Measurements from ENCODE around the gene STARD10. TPM values are rescaled to one million over a fixed set of nuclear protein-coding genes. Genes with fewer than 3 reads are reported as not detected.
"Not testable (repeated sequence)": the region's sequence is repeated elsewhere in the genome, so short reads cannot be mapped to it uniquely, and the experiment has no call there.

The STARD10 gene
- total RNA-seq, 1 donor from 2014 or later: 28.2 TPM

GRCh38 chr11:72833083-72833733, 39.4 kb upstream of the STARD10 start:
- Histone ChIP-seq H3K27me3 (ENCODE audit: control insufficient read depth in 3 of 3, insufficient read depth in 3 of 3, low read length in 3 of 3) (no peaks in the 10 kb centered on the region), H3K27ac (ENCODE audit: low read depth, low read length) (peak overlapping the region; percentile 36), H3K4me1 (ENCODE audit: control insufficient read depth in 3 of 3, insufficient read depth in 3 of 3, low read length in 3 of 3) (peaks cover 36 to 45% (median 38%) of the 10 kb centered on the region in 3 donors), H3K9me3 (ENCODE audit: control insufficient read depth in 3 of 3, low read length in 3 of 3) (no peaks in the 10 kb centered on the region), H3K9ac (ENCODE audit: low read depth in 1 of 3, low read length in 3 of 3) (peak overlapping the region in 1 of 3 donors; percentile 25), H3K36me3 (ENCODE audit: control insufficient read depth in 3 of 3, insufficient read depth in 3 of 3, low read length in 3 of 3) (peaks cover 2 to 16% (median 8%) of the 10 kb centered on the region in 3 donors), H3K4me3 (ENCODE audit: low read length in 3 of 3) (no peak overlapping the region)

DNA sequence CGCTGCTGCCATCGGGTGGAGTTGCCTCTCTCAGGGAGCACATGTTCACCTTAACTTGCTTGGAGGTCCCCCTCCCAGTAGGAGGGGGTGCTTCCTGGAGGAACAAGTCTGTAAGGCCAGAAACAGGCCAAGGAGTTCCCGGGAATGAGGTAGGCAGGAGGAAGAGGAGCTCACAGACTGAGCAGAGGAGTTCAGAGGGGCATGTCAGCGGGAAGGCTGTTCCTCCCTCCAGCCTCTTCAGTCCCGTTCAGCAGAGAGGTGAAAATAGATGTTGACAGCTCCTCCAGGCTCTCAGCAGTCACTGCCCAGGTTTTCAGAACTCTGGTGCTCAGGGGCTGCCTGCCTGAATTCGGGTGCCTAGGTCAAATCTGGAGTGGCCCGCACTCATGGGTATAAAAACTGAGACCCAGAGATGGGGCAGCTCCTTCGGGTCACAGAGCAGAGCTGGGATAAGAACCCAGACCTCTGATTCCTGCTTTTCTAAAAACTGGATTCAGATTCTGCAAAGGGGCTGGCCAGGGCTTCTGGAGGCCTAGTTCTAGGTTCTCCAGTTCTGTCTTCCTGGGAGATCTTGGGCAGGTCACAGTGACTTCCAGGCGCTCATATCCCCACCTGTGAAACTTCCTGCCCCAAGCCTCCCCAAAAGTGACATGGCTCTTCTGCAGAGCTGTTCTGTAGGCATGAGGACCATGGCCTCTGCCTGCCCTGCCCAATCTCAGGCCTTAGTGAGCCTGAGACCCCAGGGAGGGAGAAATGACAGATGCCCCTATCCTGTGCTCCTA, 38.6 kb upstream of the STARD10 start:
- peak overlapping the region in 1 of 3 donors; percentile 71 for H3K9ac ChIP-seq (ENCODE audit: low read depth in 1 of 3, low read length in 3 of 3)
- H3K4me1 ChIP-seq (ENCODE audit: control insufficient read depth in 3 of 3, insufficient read depth in 3 of 3, low read length in 3 of 3): peaks cover 35 to 47% (median 40%) of the 10 kb centered on the region in 3 donors
- peak overlapping the region; percentile 36 for H3K27ac ChIP-seq (ENCODE audit: low read depth, low read length)
- H3K4me3 ChIP-seq (ENCODE audit: low read length in 3 of 3): no peak overlapping the region
- H3K36me3 ChIP-seq (ENCODE audit: control insufficient read depth in 3 of 3, insufficient read depth in 3 of 3, low read length in 3 of 3): peaks cover 2 to 13% (median 5%) of the 10 kb centered on the region in 3 donors
- H3K27me3 ChIP-seq (ENCODE audit: control insufficient read depth in 3 of 3, insufficient read depth in 3 of 3, low read length in 3 of 3): no peaks in the 10 kb centered on the region
- no peaks in the 10 kb centered on the region for H3K9me3 ChIP-seq (ENCODE audit: control insufficient read depth in 3 of 3, low read length in 3 of 3)

GRCh38 chr11:72831521-72832300, 37.9 kb upstream of the STARD10 start:
- Histone ChIP-seq H3K4me3 (ENCODE audit: low read length in 3 of 3) (no peak overlapping the region), H3K27me3 (ENCODE audit: control insufficient read depth in 3 of 3, insufficient read depth in 3 of 3, low read length in 3 of 3) (no peaks in the 10 kb centered on the region), H3K27ac (ENCODE audit: low read depth, low read length) (peak overlapping the region; percentile 36), H3K9ac (ENCODE audit: low read depth in 1 of 3, low read length in 3 of 3) (peak overlapping the region in 1 of 3 donors; percentile 71), H3K9me3 (ENCODE audit: control insufficient read depth in 3 of 3, low read length in 3 of 3) (no peaks in the 10 kb centered on the region), H3K4me1 (ENCODE audit: control insufficient read depth in 3 of 3, insufficient read depth in 3 of 3, low read length in 3 of 3) (peaks cover 35 to 47% (median 40%) of the 10 kb centered on the region in 3 donors), H3K36me3 (ENCODE audit: control insufficient read depth in 3 of 3, insufficient read depth in 3 of 3, low read length in 3 of 3) (peaks cover 2 to 11% (median 3%) of the 10 kb centered on the region in 3 donors)

DNA sequence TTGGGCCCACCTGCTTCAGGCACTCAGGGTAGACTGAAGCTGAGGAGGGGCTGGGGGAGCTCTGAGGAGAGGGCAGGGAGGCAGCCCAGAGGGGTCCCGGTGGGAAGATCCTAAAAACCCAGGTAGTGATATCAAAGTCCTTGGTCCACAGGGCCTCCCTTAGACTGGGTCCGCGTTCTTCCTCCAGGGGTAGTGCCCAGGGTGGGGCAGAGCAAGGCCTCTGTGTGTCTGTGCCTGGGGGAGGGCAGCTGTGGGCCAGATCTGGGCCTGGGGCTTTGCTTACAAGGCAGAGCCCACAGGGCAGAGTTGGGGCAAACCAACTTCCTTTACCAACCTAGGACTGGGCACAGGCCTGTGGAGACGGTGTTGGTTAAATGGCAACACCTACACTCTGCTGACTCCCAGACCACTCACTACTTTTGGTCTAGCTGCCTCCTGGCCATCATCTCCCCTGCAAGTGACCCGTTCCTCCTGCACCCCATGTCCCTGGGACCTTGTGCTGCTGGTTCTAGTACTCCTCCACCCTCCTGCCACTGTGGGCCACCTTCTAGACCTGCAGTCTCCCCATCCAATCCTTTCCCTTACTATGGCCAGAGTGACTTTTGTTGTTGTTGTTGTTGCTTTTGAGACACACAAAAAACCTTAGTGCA, 36.2 kb upstream of the STARD10 start:
- Histone ChIP-seq H3K27ac (ENCODE audit: low read depth, low read length) (no peak overlapping the region), H3K9ac (ENCODE audit: low read depth in 1 of 3, low read length in 3 of 3) (no peak overlapping the region), H3K4me3 (ENCODE audit: low read length in 3 of 3) (no peak overlapping the region), H3K36me3 (ENCODE audit: control insufficient read depth in 3 of 3, insufficient read depth in 3 of 3, low read length in 3 of 3) (peaks cover 2 to 11% (median 3%) of the 10 kb centered on the region in 3 donors), H3K4me1 (ENCODE audit: control insufficient read depth in 3 of 3, insufficient read depth in 3 of 3, low read length in 3 of 3) (peaks cover 25 to 33% (median 32%) of the 10 kb centered on the region in 3 donors), H3K9me3 (ENCODE audit: control insufficient read depth in 3 of 3, low read length in 3 of 3) (no peaks in the 10 kb centered on the region), H3K27me3 (ENCODE audit: control insufficient read depth in 3 of 3, insufficient read depth in 3 of 3, low read length in 3 of 3) (no peaks in the 10 kb centered on the region)

GRCh38 chr11:72829178-72829577, 35.3 kb upstream of the STARD10 start:
- H3K9me3 ChIP-seq (ENCODE audit: control insufficient read depth in 3 of 3, low read length in 3 of 3): no peaks in the 10 kb centered on the region
- no peak overlapping the region for H3K27ac ChIP-seq (ENCODE audit: low read depth, low read length)
- H3K4me1 ChIP-seq (ENCODE audit: control insufficient read depth in 3 of 3, insufficient read depth in 3 of 3, low read length in 3 of 3): peaks cover 18 to 28% (median 27%) of the 10 kb centered on the region in 3 donors

DNA sequence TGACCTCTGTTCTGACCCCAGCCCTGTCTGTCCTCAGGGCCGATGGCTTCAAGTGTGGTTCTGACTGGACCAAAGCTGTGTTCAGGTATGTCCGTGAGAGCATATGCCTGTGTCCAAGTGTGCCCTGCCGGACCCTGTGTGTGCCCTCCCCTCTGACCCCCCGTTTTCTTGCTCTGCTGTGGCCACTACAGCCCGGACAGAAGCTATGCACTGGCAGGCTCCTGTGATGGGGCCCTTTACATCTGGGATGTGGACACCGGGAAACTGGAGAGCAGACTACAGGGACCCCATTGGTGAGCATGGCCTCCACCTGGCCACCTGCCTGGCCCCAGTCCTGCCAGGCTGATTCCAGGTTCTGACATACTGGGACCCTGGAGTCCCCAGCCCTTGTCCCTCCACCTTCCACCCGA, 34.9 kb upstream of the STARD10 start:
- H3K36me3 ChIP-seq (ENCODE audit: control insufficient read depth in 3 of 3, insufficient read depth in 3 of 3, low read length in 3 of 3): peaks cover 2 to 11% (median 3%) of the 10 kb centered on the region in 3 donors
- H3K27ac ChIP-seq (ENCODE audit: low read depth, low read length): no peak overlapping the region
- no peaks in the 10 kb centered on the region for H3K9me3 ChIP-seq (ENCODE audit: control insufficient read depth in 3 of 3, low read length in 3 of 3)
- peaks cover 14 to 28% (median 25%) of the 10 kb centered on the region in 3 donors for H3K4me1 ChIP-seq (ENCODE audit: control insufficient read depth in 3 of 3, insufficient read depth in 3 of 3, low read length in 3 of 3)
- H3K27me3 ChIP-seq (ENCODE audit: control insufficient read depth in 3 of 3, insufficient read depth in 3 of 3, low read length in 3 of 3): no peaks in the 10 kb centered on the region
- no peak overlapping the region for H3K9ac ChIP-seq (ENCODE audit: low read depth in 1 of 3, low read length in 3 of 3)
- no peak overlapping the region for H3K4me3 ChIP-seq (ENCODE audit: low read length in 3 of 3)

More at GRCh38 chr11:72829178-72829577, 35.3 kb upstream of the STARD10 start:
- Histone ChIP-seq H3K9ac (ENCODE audit: low read depth in 1 of 3, low read length in 3 of 3) (no peak overlapping the region), H3K36me3 (ENCODE audit: control insufficient read depth in 3 of 3, insufficient read depth in 3 of 3, low read length in 3 of 3) (peaks cover 2 to 11% (median 3%) of the 10 kb centered on the region in 3 donors), H3K4me3 (ENCODE audit: low read length in 3 of 3) (no peak overlapping the region), H3K27me3 (ENCODE audit: control insufficient read depth in 3 of 3, insufficient read depth in 3 of 3, low read length in 3 of 3) (no peaks in the 10 kb centered on the region)

GRCh38 chr11:72828081-72828567, 34.3 kb upstream of the STARD10 start:
- Histone ChIP-seq H3K9me3 (ENCODE audit: control insufficient read depth in 3 of 3, low read length in 3 of 3) (no peaks in the 10 kb centered on the region), H3K27ac (ENCODE audit: low read depth, low read length) (peak overlapping the region; percentile 33), H3K4me1 (ENCODE audit: control insufficient read depth in 3 of 3, insufficient read depth in 3 of 3, low read length in 3 of 3) (peaks cover 10 to 26% (median 23%) of the 10 kb centered on the region in 3 donors), H3K36me3 (ENCODE audit: control insufficient read depth in 3 of 3, insufficient read depth in 3 of 3, low read length in 3 of 3) (peaks cover 2 to 11% (median 3%) of the 10 kb centered on the region in 3 donors), H3K9ac (ENCODE audit: low read depth in 1 of 3, low read length in 3 of 3) (no peak overlapping the region), H3K4me3 (ENCODE audit: low read length in 3 of 3) (no peak overlapping the region), H3K27me3 (ENCODE audit: control insufficient read depth in 3 of 3, insufficient read depth in 3 of 3, low read length in 3 of 3) (no peaks in the 10 kb centered on the region)

GRCh38 chr11:72827656-72828055, 33.8 kb upstream of the STARD10 start:
- not testable (repeated sequence) for H3K9ac ChIP-seq (ENCODE audit: low read depth in 1 of 3, low read length in 3 of 3); H3K4me3 ChIP-seq (ENCODE audit: low read length in 3 of 3); H3K27me3 ChIP-seq (ENCODE audit: control insufficient read depth in 3 of 3, insufficient read depth in 3 of 3, low read length in 3 of 3); H3K9me3 ChIP-seq (ENCODE audit: control insufficient read depth in 3 of 3, low read length in 3 of 3)
- H3K36me3 ChIP-seq (ENCODE audit: control insufficient read depth in 3 of 3, insufficient read depth in 3 of 3, low read length in 3 of 3): peaks cover 2 to 11% (median 3%) of the 10 kb centered on the region in 3 donors
- peaks cover 8 to 21% (median 19%) of the 10 kb centered on the region in 3 donors for H3K4me1 ChIP-seq (ENCODE audit: control insufficient read depth in 3 of 3, insufficient read depth in 3 of 3, low read length in 3 of 3)
- peak overlapping the region; percentile 33 for H3K27ac ChIP-seq (ENCODE audit: low read depth, low read length)

DNA sequence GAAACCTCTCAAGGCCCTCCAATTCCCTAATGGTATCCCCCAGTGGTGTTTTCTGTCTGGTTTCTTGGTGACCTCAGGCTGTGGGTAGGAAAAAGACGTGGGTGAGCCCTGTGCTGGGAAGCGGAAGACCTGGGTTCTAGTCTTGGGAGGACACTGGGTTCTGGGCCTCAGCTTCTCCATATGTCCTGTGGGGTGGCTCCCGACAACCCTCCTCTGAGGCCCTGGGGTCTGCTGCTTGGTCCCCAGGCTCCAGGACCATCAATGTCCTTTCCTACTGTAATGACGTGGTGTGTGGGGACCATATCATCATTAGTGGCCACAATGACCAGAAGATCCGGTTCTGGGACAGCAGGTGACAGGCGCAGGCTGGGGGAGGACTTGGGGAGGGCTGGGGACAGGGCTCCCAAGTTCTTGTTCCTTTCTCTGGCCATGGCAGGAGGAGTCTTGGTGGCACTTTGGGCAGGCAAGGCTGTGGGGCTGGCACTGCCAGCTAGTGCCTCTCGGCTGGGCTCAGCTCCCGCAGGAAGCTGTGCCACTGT, 33.2 kb upstream of the STARD10 start:
- Histone ChIP-seq H3K4me3 (ENCODE audit: low read length in 3 of 3) (no peak overlapping the region), H3K27me3 (ENCODE audit: control insufficient read depth in 3 of 3, insufficient read depth in 3 of 3, low read length in 3 of 3) (no peaks in the 10 kb centered on the region), H3K27ac (ENCODE audit: low read depth, low read length) (no peak overlapping the region), H3K36me3 (ENCODE audit: control insufficient read depth in 3 of 3, insufficient read depth in 3 of 3, low read length in 3 of 3) (peaks cover 2 to 11% (median 3%) of the 10 kb centered on the region in 3 donors), H3K9ac (ENCODE audit: low read depth in 1 of 3, low read length in 3 of 3) (no peak overlapping the region), H3K9me3 (ENCODE audit: control insufficient read depth in 3 of 3, low read length in 3 of 3) (no peaks in the 10 kb centered on the region), H3K4me1 (ENCODE audit: control insufficient read depth in 3 of 3, insufficient read depth in 3 of 3, low read length in 3 of 3) (peaks cover 7 to 20% (median 17%) of the 10 kb centered on the region in 3 donors)
